GM18951 (cell line): ENCODE measurements around the gene CANT1.

Experiments used
- POLR2A ChIP-seq: IDR thresholded peaks from 4 replicates; pipeline ENCODE4 v1.6.1; 2011; ENCODE audit warnings: mild to moderate bottlenecking; ENCODE audit not compliant: insufficient read length, insufficient read depth; ENCODE audit errors: extremely low read depth
- in situ Hi-C: fragments of 300-500 bp; cut with MboI; formaldehyde crosslinking; loops from one replicate; pipeline ENCODE4 v1.12.0; 2022; ENCODE audit warnings: low sequenced_read_pairs, mixed read lengths, inconsistent platforms; ENCODE audit not compliant: unreplicated experiment

Gene CANT1

GRCh38 chr17:79019261-79019631 lies 9.7 kb upstream of the CANT1 start:
- TF ChIP-seq POLR2A, result no peak
- in situ Hi-C loops, result no loop called here

- in situ Hi-C loops, result no loop called here
These were observed 8.8 kb upstream of the CANT1 start for GRCh38 chr17:79018370-79018695.

GRCh38 chr17:79017546-79018369 lies 8.2 kb upstream of the CANT1 start:
- in situ Hi-C loops, result no loop called here
- no peak for TF ChIP-seq POLR2A

More at GRCh38 chr17:79018370-79018695, 8.8 kb upstream of the CANT1 start:
- no peak for TF ChIP-seq POLR2A

GRCh38 chr17:79014158-79014758 lies 4.7 kb upstream of the CANT1 start:
- in situ Hi-C loops, result no loop called here
- no peak for TF ChIP-seq POLR2A

- in situ Hi-C loops, result no loop called here
These were observed 3.1 kb upstream of the CANT1 start for GRCh38 chr17:79012563-79013134.

GRCh38 chr17:79011451-79012147 lies 2.0 kb upstream of the CANT1 start:
- no peak for TF ChIP-seq POLR2A
- in situ Hi-C loops, result no loop called here

More at GRCh38 chr17:79012563-79013134, 3.1 kb upstream of the CANT1 start:
- TF ChIP-seq POLR2A, result no peak

- TF ChIP-seq POLR2A, result no peak
- in situ Hi-C loops, result no loop called here
These were observed 711 bp upstream of the CANT1 start for GRCh38 chr17:79010304-79010646.

GRCh38 chr17:79008666-79009387 lies 737 bp downstream of the CANT1 start:
- in situ Hi-C loops, result no loop called here
- TF ChIP-seq POLR2A, result no peak

- in situ Hi-C loops, result no loop called here
- TF ChIP-seq POLR2A, result no peak
These were observed 1.8 kb downstream of the CANT1 start for GRCh38 chr17:79007504-79008381.

GRCh38 chr17:79006794-79007503 lies 2.6 kb downstream of the CANT1 start:
- TF ChIP-seq POLR2A, result no peak
- in situ Hi-C loops, result no loop called here

GRCh38 chr17:79006046-79006445 lies 3.5 kb downstream of the CANT1 start:
- no peak for TF ChIP-seq POLR2A
- in situ Hi-C loops, result no loop called here
